Neuronal stem cell (in vitro differentiated cells): Measurements from ENCODE around the gene COL6A1.
A peak's percentile ranks its signal among the peaks of the same experiment; 100 is the strongest.

Experiments used
- DNase-seq: peaks from one replicate; pipeline ENCODE4 v3.0.0-alpha.2; 2013; ENCODE audit warnings: low spot score
- H2AFZ ChIP-seq: one replicate; pipeline ENCODE4 v1.6.1; 2013; ENCODE audit warnings: mild to moderate bottlenecking, low read length, inconsistent platforms
- H2AK5ac ChIP-seq: 2 replicates; pipeline ENCODE4 v1.6.1; 2013; ENCODE audit warnings: low read depth, mild to moderate bottlenecking, inconsistent platforms, low read length, moderate library complexity, mixed read lengths
- H2BK120ac ChIP-seq: 2 replicates; pipeline ENCODE4 v1.6.1; 2013; ENCODE audit warnings: low read depth, mild to moderate bottlenecking, inconsistent platforms, low read length, moderate library complexity, mixed read lengths
- H2BK12ac ChIP-seq: one replicate; pipeline ENCODE4 v1.6.1; 2013; ENCODE audit warnings: low read length, inconsistent platforms
- H2BK15ac ChIP-seq: 2 replicates; pipeline ENCODE4 v1.6.1; 2013; ENCODE audit warnings: mild to moderate bottlenecking, low read length, inconsistent platforms, mixed read lengths
- H2BK5ac ChIP-seq: one replicate; pipeline ENCODE4 v1.6.1; 2013; ENCODE audit warnings: inconsistent platforms, mild to moderate bottlenecking, low read length, moderate library complexity
- H3K14ac ChIP-seq: one replicate; pipeline ENCODE4 v1.6.1; 2013; ENCODE audit warnings: low read length, inconsistent platforms
- H3K18ac ChIP-seq: 2 replicates; pipeline ENCODE4 v1.6.1; 2013; ENCODE audit warnings: low read length, inconsistent platforms
- H3K23ac ChIP-seq: 2 replicates; pipeline ENCODE4 v1.6.1; 2013; ENCODE audit warnings: low read depth, mild to moderate bottlenecking, mixed read lengths, low read length, inconsistent platforms; ENCODE audit not compliant: poor library complexity
- H3K27ac ChIP-seq: replicated peaks from 3 replicates; pipeline ENCODE4 v1.5.1; 2013; ENCODE audit warnings: low read length, inconsistent platforms
- H3K27me3 ChIP-seq, 3 experiments: 2 replicates each; pipeline ENCODE4 v1.6.1; 2013; ENCODE audit warnings: low read length in 3 of 3, mild to moderate bottlenecking in 2 of 3, inconsistent platforms in 1 of 3, low read depth in 1 of 3, mixed read lengths in 1 of 3, moderate library complexity in 1 of 3; ENCODE audit not compliant: control insufficient read depth in 3 of 3, insufficient read depth in 3 of 3
- H3K36me3 ChIP-seq, 2 donors: replicated peaks in 1 of 2; 2 replicates each; pipeline ENCODE4 v1.6.1; 2013; ENCODE audit warnings: low read length in 2 of 2; ENCODE audit not compliant: control insufficient read depth in 2 of 2, insufficient read depth in 2 of 2
- H3K4ac ChIP-seq: 2 replicates; pipeline ENCODE4 v1.6.1; 2013; ENCODE audit warnings: inconsistent platforms, mild to moderate bottlenecking, low read length, moderate library complexity
- H3K4me1 ChIP-seq, 2 donors: 1 replicate in 1 of 2; 2 replicates in 1 of 2; pipeline ENCODE4 v1.6.1; 2013; ENCODE audit warnings: low read length in 2 of 2, low read depth in 1 of 2; ENCODE audit not compliant: control insufficient read depth in 2 of 2, insufficient read depth in 1 of 2
- H3K4me2 ChIP-seq: one replicate; pipeline ENCODE4 v1.6.1; 2013; ENCODE audit warnings: mild to moderate bottlenecking, low read length, inconsistent platforms; ENCODE audit not compliant: insufficient read depth, poor library complexity, severe bottlenecking
- H3K4me3 ChIP-seq, 2 donors: 2 replicates each; pipeline ENCODE4 v1.5.1; 2013; ENCODE audit warnings: low read length in 2 of 2, mild to moderate bottlenecking in 2 of 2, inconsistent platforms in 1 of 2, moderate library complexity in 1 of 2
- H3K79me1 ChIP-seq: one replicate; pipeline ENCODE4 v1.6.1; 2013; ENCODE audit warnings: low read depth, mild to moderate bottlenecking, inconsistent platforms, low read length, moderate library complexity
- H3K9ac ChIP-seq: one replicate; pipeline ENCODE4 v1.6.1; 2013; ENCODE audit warnings: mild to moderate bottlenecking, low read depth, low read length, inconsistent platforms; ENCODE audit not compliant: poor library complexity
- H3K9me3 ChIP-seq, 2 donors: replicated peaks in 1 of 2; 2 replicates each; pipeline versions ENCODE3 to v1.6.1; 2013; ENCODE audit warnings: low read length in 2 of 2, mild to moderate bottlenecking in 2 of 2, inconsistent platforms in 1 of 2, low read depth in 1 of 2, mixed read lengths in 1 of 2, moderate library complexity in 1 of 2; ENCODE audit not compliant: control insufficient read depth in 2 of 2, insufficient read depth in 1 of 2
- H4K8ac ChIP-seq: one replicate; pipeline ENCODE4 v1.6.1; 2013; ENCODE audit warnings: low read depth, mild to moderate bottlenecking, inconsistent platforms, low read length, moderate library complexity
- H4K91ac ChIP-seq: one replicate; pipeline ENCODE4 v1.6.1; 2013; ENCODE audit warnings: low read length, low read depth, mild to moderate bottlenecking, inconsistent platforms; ENCODE audit not compliant: poor library complexity
- WGBS, 2 donors: extraction: QIAGEN DNeasy Blood & Tissue Kit; methylation state at CpG; one replicate each; pipeline ENCODE4 v1.1.7; 2013; ENCODE audit warnings: missing lambda C conversion rate in 2 of 2, mixed read lengths in 1 of 2; ENCODE audit not compliant: insufficient read length in 2 of 2, insufficient replicate concordance in 1 of 2; ENCODE audit errors: extremely low coverage in 2 of 2; 5-methylcytosine and 5-hydroxymethylcytosine counted together

The COL6A1 gene

GRCh38 chr21:46003575-46004007 is 22.0 kb downstream of the COL6A1 start:
- no peak overlapping the region for H4K91ac ChIP-seq
- no peak for DNase-seq
- H3K4ac ChIP-seq: no peak overlapping the region

GRCh38 chr21:46004168-46004861 is 22.7 kb downstream of the COL6A1 start:
- WGBS, 2 donors: no CpG with 5 or more reads among the region's 24 CpGs
- peak overlapping the region; percentile 31 for H3K23ac ChIP-seq
- no peak overlapping the region for H2BK120ac ChIP-seq
- H3K27me3 ChIP-seq: no peaks in the 10 kb centered on the region
- H3K9ac ChIP-seq: no peak overlapping the region
- H2AK5ac ChIP-seq: no peak overlapping the region
- no peak overlapping the region for H3K4me3 ChIP-seq
- H3K4ac ChIP-seq: no peak overlapping the region
- no peak overlapping the region for H3K4me2 ChIP-seq
- no peak overlapping the region for H2BK15ac ChIP-seq
- H3K36me3 ChIP-seq: peaks cover 0 to 13% of the 10 kb centered on the region in 2 donors
- no peak overlapping the region for H2AFZ ChIP-seq
- H4K91ac ChIP-seq: no peak overlapping the region
- no peak overlapping the region for H3K27ac ChIP-seq
- H3K18ac ChIP-seq: no peak overlapping the region
- no peak overlapping the region for H2BK12ac ChIP-seq
- peaks cover 1% of the 10 kb centered on the region for H3K79me1 ChIP-seq
- H3K14ac ChIP-seq: peak overlapping the region; percentile 8
- DNase-seq: no peak
- no peaks in the 10 kb centered on the region for H3K9me3 ChIP-seq
- no peaks in the 10 kb centered on the region for H3K4me1 ChIP-seq
- peak overlapping the region; percentile 17 for H4K8ac ChIP-seq
- no peak overlapping the region for H2BK5ac ChIP-seq

More at GRCh38 chr21:46003575-46004007, 22.0 kb downstream of the COL6A1 start:
- H2BK5ac ChIP-seq: no peak overlapping the region
- H2BK12ac ChIP-seq: no peak overlapping the region
- WGBS, 2 donors: no CpG with 5 or more reads among the region's 42 CpGs
- H3K27ac ChIP-seq: no peak overlapping the region
- H4K8ac ChIP-seq: no peak overlapping the region
- no peak overlapping the region for H3K9ac ChIP-seq
- H3K4me2 ChIP-seq: no peak overlapping the region
- peak overlapping the region; percentile 98 for H3K23ac ChIP-seq
- H3K36me3 ChIP-seq: peaks cover 0 to 13% of the 10 kb centered on the region in 2 donors
- H2BK15ac ChIP-seq: no peak overlapping the region
- peaks cover 1% of the 10 kb centered on the region for H3K79me1 ChIP-seq
- H2AFZ ChIP-seq: no peak overlapping the region
- no peaks in the 10 kb centered on the region for H3K27me3 ChIP-seq
- no peak overlapping the region for H3K18ac ChIP-seq
- no peak overlapping the region for H2AK5ac ChIP-seq
- no peak overlapping the region for H3K4me3 ChIP-seq
- no peak overlapping the region for H3K14ac ChIP-seq
- no peaks in the 10 kb centered on the region for H3K4me1 ChIP-seq
- no peak overlapping the region for H2BK120ac ChIP-seq
- no peaks in the 10 kb centered on the region for H3K9me3 ChIP-seq

- H3K4me2 ChIP-seq: no peak overlapping the region
- H2AK5ac ChIP-seq: no peak overlapping the region
- peak overlapping the region; percentile 73 for H2BK12ac ChIP-seq
- no peak overlapping the region for H2BK5ac ChIP-seq
- no peak overlapping the region for H4K91ac ChIP-seq
- WGBS, 2 donors: no CpG with 5 or more reads among the region's 12 CpGs
- peak overlapping the region; percentile 71 for H3K14ac ChIP-seq
- H2AFZ ChIP-seq: no peak overlapping the region
- no peak overlapping the region for H3K27ac ChIP-seq
- no peak overlapping the region for H3K4ac ChIP-seq
- H3K9ac ChIP-seq: no peak overlapping the region
- H3K4me3 ChIP-seq: no peak overlapping the region
- H2BK15ac ChIP-seq: no peak overlapping the region
- H4K8ac ChIP-seq: no peak overlapping the region
- no peaks in the 10 kb centered on the region for H3K27me3 ChIP-seq
- no peaks in the 10 kb centered on the region for H3K9me3 ChIP-seq
- peak overlapping the region; percentile 93 for H3K23ac ChIP-seq
- no peak for DNase-seq
- H3K4me1 ChIP-seq: no peaks in the 10 kb centered on the region
- H2BK120ac ChIP-seq: no peak overlapping the region
- H3K79me1 ChIP-seq: peaks cover 1% of the 10 kb centered on the region
- no peak overlapping the region for H3K18ac ChIP-seq
- peaks cover 0 to 13% of the 10 kb centered on the region in 2 donors for H3K36me3 ChIP-seq
Measured at GRCh38 chr21:46005081-46005480, 23.5 kb downstream of the COL6A1 start.

GRCh38 chr21:46005481-46005881 is 23.9 kb downstream of the COL6A1 start:
- Histone ChIP-seq H2BK5ac (no peak overlapping the region), H3K4me2 (no peak overlapping the region), H3K9me3 (no peaks in the 10 kb centered on the region), H2AK5ac (no peak overlapping the region), H3K4me1 (no peaks in the 10 kb centered on the region), H3K27ac (no peak overlapping the region), H4K8ac (no peak overlapping the region), H2BK120ac (no peak overlapping the region), H3K23ac (no peak overlapping the region), H3K79me1 (peaks cover 1% of the 10 kb centered on the region), H2BK12ac (no peak overlapping the region), H3K4ac (no peak overlapping the region), H4K91ac (no peak overlapping the region), H3K18ac (no peak overlapping the region), H3K9ac (no peak overlapping the region), H2BK15ac (no peak overlapping the region), H3K36me3 (peaks cover 0 to 13% of the 10 kb centered on the region in 2 donors), H2AFZ (no peak overlapping the region), H3K27me3 (no peaks in the 10 kb centered on the region), H3K4me3 (no peak overlapping the region), H3K14ac (no peak overlapping the region)
- no CpG with 5 or more reads among the region's 20 CpGs for WGBS, 2 donors
- DNase-seq: no peak
